Activated T-cell treated with anti-CD3 and anti-CD28 coated beads for 24 hours (primary cell): ENCODE data around the gene G6PC1.

Source experiments
- DNase-seq: peaks from one replicate; pipeline ENCODE4 v3.0.0-alpha.2; 2020; ENCODE audit warnings: low read depth

Gene G6PC1

GRCh38 chr17:42937712-42938596, 37.4 kb downstream of the G6PC1 start:
- no peak for DNase-seq

- no peak for DNase-seq
Observed at GRCh38 chr17:42944211-42944610, 43.6 kb downstream of the G6PC1 start.

- no peak for DNase-seq
Observed at GRCh38 chr17:42946812-42947211, 46.2 kb downstream of the G6PC1 start.

GRCh38 chr17:42950044-42950783, 49.6 kb downstream of the G6PC1 start:
- DNase-seq = no peak
